ENCODE measurements around the gene SLC10A3.

SLC10A3 gene

GRCh38 chrX:154484255-154485149, 5.9 kb downstream of the SLC10A3 start:
- DNase-seq (ENCODE audit: low spot score) = no peak

DNA sequence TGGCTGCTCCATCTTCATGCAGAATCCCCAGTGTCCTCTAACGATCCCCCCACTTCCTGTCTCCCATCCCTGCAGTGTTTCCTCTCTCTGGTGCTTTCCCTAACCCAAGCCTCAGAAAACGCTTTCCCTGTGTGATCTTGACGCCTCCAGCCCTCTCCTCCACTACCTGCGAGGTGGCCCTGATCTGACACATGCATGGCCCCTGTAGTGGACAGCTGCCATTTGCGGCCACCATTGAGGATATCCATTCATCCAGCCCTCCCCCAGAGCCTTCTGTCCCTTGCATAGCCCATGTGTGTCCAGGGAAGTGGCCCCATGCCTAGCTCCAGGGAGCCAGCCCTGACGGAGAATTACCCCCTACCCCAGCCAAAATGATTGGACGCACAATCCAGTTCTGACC, 7.1 kb downstream of the SLC10A3 start:
- no peak for DNase-seq (ENCODE audit: low spot score)

DNA sequence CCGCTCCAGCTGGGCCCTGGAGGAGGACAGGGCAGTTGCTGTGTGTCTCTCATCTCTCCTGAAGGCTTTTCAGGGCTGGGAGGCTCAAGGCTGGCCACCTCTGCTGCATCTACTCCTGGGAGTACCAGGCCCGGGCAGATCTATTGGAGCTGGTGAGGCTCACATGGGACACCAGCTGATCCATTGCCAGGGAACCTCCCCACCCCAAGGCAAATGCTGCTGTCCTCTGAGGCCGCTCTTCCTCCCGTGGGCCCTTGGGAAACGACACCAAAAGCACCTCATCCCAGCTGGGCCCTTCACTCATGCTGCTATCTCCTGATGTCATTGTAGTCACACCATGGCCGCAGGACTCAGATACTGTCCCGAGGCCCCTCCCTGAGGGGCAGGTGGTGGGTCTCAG, 7.6 kb downstream of the SLC10A3 start:
- no peak for DNase-seq (ENCODE audit: low spot score)

GRCh38 chrX:154481911-154482601, 8.4 kb downstream of the SLC10A3 start:
- no peak for DNase-seq (ENCODE audit: low spot score)

DNA sequence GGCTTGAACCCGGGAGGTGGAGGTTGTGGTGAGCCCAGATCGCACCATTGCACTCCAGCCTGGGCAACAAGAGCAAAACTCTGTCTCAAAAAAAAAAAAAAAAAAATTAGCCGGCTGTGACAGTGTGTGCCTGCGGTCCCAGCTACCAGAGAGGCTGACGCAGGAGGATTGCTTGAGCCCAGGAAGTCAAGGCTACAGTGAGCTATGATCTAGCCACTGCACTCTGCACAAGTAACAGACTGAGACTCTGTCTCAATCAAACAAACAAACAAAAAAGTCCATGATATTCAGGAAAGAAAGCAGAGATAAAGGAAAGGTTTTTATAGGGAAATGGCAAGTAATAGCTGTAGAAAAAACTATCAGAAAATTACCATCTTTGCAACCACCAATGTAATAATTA, 9.2 kb downstream of the SLC10A3 start:
- no peak for DNase-seq (ENCODE audit: low spot score)

- peak; percentile 87 for DNase-seq (ENCODE audit: low spot score)
Observed at GRCh38 chrX:154478728-154479622, 11.5 kb downstream of the SLC10A3 start, which contains the start of gene LAGE3. Gene LAGE3, minus strand, starts transcription at chrX:154479281. Its CDS starts 366 bp downstream, at chrX:154478915.

- DNase-seq (ENCODE audit: low spot score) = no peak
Observed at GRCh38 chrX:154477891-154478477, 12.4 kb downstream of the SLC10A3 start.

DNA sequence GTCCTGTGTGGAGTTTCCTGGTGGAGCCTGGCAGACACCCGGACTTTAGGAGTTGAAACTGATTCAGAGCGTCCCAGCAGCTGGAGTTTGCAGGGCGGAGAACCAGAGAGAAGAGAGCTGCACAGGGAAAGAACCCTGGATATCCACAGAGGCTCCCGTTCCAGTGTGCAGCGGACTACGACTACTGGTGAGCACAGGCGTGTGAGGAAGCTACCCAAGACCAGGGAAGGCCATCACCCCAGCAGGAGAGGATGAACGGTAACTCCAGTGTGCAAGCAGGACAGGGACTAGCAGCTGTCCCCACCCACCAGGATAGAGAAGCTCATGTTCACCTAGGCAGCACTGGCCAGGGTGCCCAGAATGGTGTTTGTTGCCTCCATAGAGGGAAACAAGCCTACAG, 13.6 kb downstream of the SLC10A3 start:
- no peak for DNase-seq (ENCODE audit: low spot score)

DNA sequence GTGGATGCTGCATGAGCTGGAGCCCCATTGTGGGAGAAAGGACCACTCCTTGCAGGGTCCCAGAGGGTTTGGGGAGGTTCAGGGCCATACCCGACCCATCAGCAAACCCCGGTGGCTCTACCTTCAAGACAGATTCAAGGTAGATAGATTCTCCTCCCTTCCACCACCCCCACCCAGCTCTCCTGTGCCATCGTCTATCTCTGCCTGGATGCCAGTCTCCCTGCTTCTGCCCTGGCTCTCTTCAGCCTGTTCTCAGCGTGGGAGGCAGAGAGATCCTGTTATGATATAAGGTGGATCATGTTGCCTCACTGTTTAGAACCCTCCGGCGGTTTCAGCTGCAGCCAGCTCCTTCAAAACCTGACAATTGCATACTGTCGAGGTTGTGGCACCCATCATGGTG, 16.7 kb downstream of the SLC10A3 start:
- no peak for DNase-seq (ENCODE audit: low spot score)

GRCh38 chrX:154472685-154473632, 17.5 kb downstream of the SLC10A3 start:
- no peak for DNase-seq (ENCODE audit: low spot score)

- no peak for DNase-seq (ENCODE audit: low spot score)
Observed at GRCh38 chrX:154471839-154472684, 18.4 kb downstream of the SLC10A3 start.

GRCh38 chrX:154470914-154471568, 19.4 kb downstream of the SLC10A3 start:
- DNase-seq (ENCODE audit: low spot score) = no peak

GRCh38 chrX:154470434-154470833, 20.0 kb downstream of the SLC10A3 start:
- DNase-seq (ENCODE audit: low spot score) = no peak

DNA sequence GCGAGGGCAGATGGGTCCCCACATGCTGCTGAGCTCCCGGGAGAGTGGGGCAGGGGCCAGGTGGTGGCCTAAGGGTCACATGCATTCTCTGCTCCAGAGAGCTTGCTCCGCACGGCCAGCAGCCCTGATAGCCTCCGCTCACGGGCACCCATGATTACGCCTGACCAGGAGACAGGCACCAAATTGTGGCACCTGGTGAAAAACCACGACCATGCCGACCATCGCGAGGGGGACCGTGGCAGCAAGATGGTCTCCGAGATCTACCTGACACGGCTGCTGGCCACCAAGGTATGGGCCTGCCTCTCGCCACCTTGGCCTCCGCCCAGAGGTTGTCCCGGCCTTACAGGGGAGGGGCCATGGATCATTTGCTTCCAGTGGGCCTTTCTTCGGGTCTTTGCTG, 20.5 kb downstream of the SLC10A3 start:
- DNase-seq (ENCODE audit: low spot score) = no peak

DNA sequence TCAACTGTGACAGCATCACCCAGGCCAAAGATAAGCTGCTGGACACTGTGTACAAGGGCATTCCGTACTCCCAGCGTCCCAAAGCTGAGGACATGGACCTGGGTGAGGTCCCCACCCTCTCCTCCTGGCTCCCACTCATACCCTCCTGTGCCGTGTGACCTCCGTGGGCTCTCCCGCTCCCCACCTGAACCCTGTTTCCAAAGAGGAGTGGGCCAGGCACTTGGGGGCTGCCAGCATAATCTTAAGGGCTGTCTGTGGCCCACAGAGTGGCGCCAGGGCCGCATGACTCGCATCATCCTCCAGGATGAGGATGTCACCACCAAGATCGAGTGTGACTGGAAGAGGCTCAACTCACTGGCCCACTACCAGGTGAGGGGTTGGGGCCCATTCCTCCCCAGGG, 21.3 kb downstream of the SLC10A3 start:
- DNase-seq (ENCODE audit: low spot score) = no peak

DNA sequence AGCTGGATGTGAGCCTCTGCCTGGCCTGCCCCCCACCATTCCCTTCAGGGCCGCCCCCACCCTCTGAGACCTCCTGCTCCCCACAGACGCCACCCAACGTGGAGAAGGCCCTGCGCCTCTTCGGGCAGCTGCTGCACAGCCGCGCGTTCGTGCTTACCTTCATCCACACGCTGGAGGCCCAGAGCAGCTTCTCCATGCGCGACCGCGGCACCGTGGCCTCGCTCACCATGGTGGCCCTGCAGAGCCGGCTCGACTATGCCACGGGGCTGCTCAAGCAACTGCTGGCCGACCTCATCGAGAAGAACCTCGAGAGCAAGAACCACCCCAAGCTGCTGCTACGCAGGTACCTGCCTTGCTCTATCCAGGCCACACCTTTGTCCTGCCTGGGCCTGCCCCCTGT, 22.2 kb downstream of the SLC10A3 start:
- no peak for DNase-seq (ENCODE audit: low spot score)

GRCh38 chrX:154467556-154467955, 22.9 kb downstream of the SLC10A3 start:
- no peak for DNase-seq (ENCODE audit: low spot score)

DNA sequence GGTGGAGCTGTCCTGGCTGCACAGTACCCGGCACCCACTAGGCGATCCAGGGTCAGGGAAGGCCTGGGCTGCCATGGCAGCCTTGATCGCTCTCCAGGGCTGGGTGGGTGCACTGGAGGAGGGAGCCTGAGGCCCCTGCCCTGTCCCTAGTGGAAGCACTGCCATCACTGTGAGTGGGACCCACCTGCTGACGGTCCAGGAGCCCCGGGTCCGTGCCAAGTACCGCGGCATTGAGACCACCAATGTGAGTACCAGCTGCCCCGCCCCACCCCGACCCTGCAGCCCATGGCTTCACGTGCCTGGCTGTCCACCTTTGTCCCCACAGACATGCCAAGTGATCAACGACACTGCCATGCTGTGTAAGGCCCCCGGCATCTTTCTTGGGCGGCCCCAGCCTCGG, 23.5 kb downstream of the SLC10A3 start:
- DNase-seq (ENCODE audit: low spot score) = no peak

- no peak for DNase-seq (ENCODE audit: low spot score)
Observed at GRCh38 chrX:154466036-154466435, 24.4 kb downstream of the SLC10A3 start.

All from globus pallidus (tissue), 1 donor.